HG02571 (cell line): Measurements from ENCODE around the gene C6orf47.

Source experiments
- ATAC-seq: cut with Tn5 transposase; IDR thresholded peaks from one replicate; pipeline ENCODE4 v1.9.1; 2021; ENCODE audit warnings: mild to moderate bottlenecking, moderate library complexity; ENCODE audit not compliant: unreplicated experiment

The C6orf47 gene

GRCh38 chr6:31687860-31688693 is 27.5 kb upstream of the C6orf47 start:
- ATAC-seq: no peak

GRCh38 chr6:31687321-31687720 is 26.7 kb upstream of the C6orf47 start:
- ATAC-seq: no peak

GRCh38 chr6:31686483-31686882 is 25.9 kb upstream of the C6orf47 start:
- ATAC-seq: no peak

- ATAC-seq: no peak
Observed at GRCh38 chr6:31683591-31683990, 23.0 kb upstream of the C6orf47 start.

- ATAC-seq: no peak
Observed at GRCh38 chr6:31681135-31681671, 20.6 kb upstream of the C6orf47 start.

GRCh38 chr6:31680226-31681134 is 19.9 kb upstream of the C6orf47 start, which contains the start of gene LY6G5C:
Gene LY6G5C (minus strand): TSS chr6:31681067. CDS start chr6:31680373, 694 bp downstream.
- ATAC-seq: no peak

GRCh38 chr6:31677955-31678354 is 17.4 kb upstream of the C6orf47 start:
- no peak for ATAC-seq

GRCh38 chr6:31676904-31677303 is 16.3 kb upstream of the C6orf47 start:
- no peak for ATAC-seq

GRCh38 chr6:31676322-31676903 is 15.8 kb upstream of the C6orf47 start:
- ATAC-seq: no peak

- no peak for ATAC-seq
Observed at GRCh38 chr6:31669676-31670075, 9.1 kb upstream of the C6orf47 start, which contains the start of gene LY6G5B. Gene LY6G5B (plus strand): TSS chr6:31669976. CDS start chr6:31670951, 975 bp downstream.

- no peak for ATAC-seq
Observed at GRCh38 chr6:31666337-31666965, 5.9 kb upstream of the C6orf47 start.

GRCh38 chr6:31665501-31666336 is 5.1 kb upstream of the C6orf47 start, which contains the start of gene CSNK2B:
Gene CSNK2B (plus strand): TSS chr6:31666080. CDS start chr6:31666832, 752 bp downstream.
- peak; percentile 72 for ATAC-seq

GRCh38 chr6:31664790-31665500 is 4.4 kb upstream of the C6orf47 start, which contains the start of gene GPANK1:
Gene GPANK1 (minus strand): TSS chr6:31664997. CDS start chr6:31664478, 519 bp downstream.
- ATAC-seq: peak; percentile 29

- ATAC-seq: no peak
Observed at GRCh38 chr6:31663961-31664789, 3.6 kb upstream of the C6orf47 start.

GRCh38 chr6:31663126-31663960 is 2.8 kb upstream of the C6orf47 start:
- ATAC-seq: no peak

- no peak for ATAC-seq
Observed at GRCh38 chr6:31662124-31662723, 1.6 kb upstream of the C6orf47 start.
